Activated naive CD8-positive, alpha-beta T cell treated with anti-CD3 and anti-CD28 coated beads, Interleukin-2, amount 50 U/mL, for 24 hours (primary cell): Measurements from ENCODE around the gene ESYT2.
"Not testable (repeated sequence)": the region's sequence is repeated elsewhere in the genome, so short reads cannot be mapped to it uniquely, and the experiment has no call there.

Source experiments
- ATAC-seq: fragments of 150-1000 bp; cut with Tn5 transposase; one replicate; pipeline ENCODE4 v1.10.0; 2021
- DNase-seq: peaks from one replicate; pipeline ENCODE4 v3.0.0; 2021
- H3K27ac Mint-ChIP-seq: one replicate; pipeline ENCODE4 v1.8.0; 2021; ENCODE audit warnings: mild to moderate bottlenecking, mixed read lengths
- H3K27me3 Mint-ChIP-seq: one replicate; pipeline ENCODE4 v1.8.0; 2021; ENCODE audit warnings: mixed read lengths
- H3K36me3 Mint-ChIP-seq: one replicate; pipeline ENCODE4 v1.8.0; 2021; ENCODE audit warnings: low read depth, mixed read lengths
- H3K4me1 Mint-ChIP-seq: one replicate; pipeline ENCODE4 v1.8.0; 2021; ENCODE audit warnings: mixed read lengths
- H3K4me3 Mint-ChIP-seq: one replicate; pipeline ENCODE4 v1.8.0; 2021; ENCODE audit warnings: mild to moderate bottlenecking, moderate library complexity, mixed read lengths
- H3K9me3 Mint-ChIP-seq: one replicate; pipeline ENCODE4 v1.8.0; 2021; ENCODE audit warnings: mixed read lengths

The ESYT2 gene

DNA sequence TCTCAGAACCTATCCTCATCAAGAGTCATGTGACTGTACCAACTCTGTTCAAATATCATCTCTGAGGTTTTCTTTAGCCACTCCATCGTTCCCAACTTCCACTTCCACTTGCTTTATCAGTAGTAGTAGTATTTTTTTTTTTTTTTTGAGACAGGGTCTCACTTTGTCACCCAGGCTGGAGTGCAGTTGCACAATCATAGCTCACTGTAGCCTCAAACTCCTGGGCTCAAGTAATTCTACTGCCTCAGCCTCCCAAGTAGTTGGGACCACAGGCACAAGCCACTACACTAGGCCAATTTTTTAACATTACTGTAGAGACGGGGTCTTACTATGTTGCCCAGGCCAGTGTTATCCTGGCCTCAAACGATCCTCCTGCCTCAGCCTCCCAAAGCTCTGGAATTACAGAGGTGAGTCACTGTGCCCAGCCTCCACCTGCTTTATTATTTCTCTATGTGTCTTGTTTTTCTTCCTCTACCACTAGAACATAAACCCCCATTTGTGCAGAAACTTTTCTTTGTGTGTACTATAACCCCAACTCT lies 130.6 kb downstream of the ESYT2 start:
- ATAC-seq (no peak), DNase-seq (no peak)
- no peaks in the 10 kb centered on the region for H3K9me3 Mint-ChIP-seq
- H3K27ac Mint-ChIP-seq = no peak overlapping the region
- no peaks in the 10 kb centered on the region for H3K27me3 Mint-ChIP-seq
- no peak overlapping the region for H3K4me3 Mint-ChIP-seq
- H3K36me3 Mint-ChIP-seq = peaks cover 76% of the 10 kb centered on the region
- peaks cover 36% of the 10 kb centered on the region for H3K4me1 Mint-ChIP-seq

DNA sequence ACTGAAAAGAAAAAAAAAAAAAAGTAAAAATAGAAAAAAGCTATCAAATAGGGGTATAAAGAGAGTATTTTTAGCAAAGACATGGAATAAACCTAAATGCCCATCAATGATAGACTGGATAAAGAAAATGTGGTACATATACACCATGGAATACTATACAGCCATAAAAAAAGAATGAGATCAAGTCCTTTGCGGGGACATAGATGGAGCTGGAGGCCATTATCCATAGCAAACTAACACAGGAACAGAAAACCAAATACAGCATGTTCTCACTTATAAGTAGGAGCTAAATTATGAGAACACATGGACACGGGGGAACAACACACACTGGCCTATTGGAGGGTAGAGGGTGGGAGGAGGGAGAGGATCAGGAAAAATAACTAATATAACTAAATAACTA lies 131.7 kb downstream of the ESYT2 start:
- DNase-seq, H3K27me3 Mint-ChIP-seq, H3K9me3 Mint-ChIP-seq, H3K27ac Mint-ChIP-seq, ATAC-seq, H3K4me3 Mint-ChIP-seq: not testable (repeated sequence)
- H3K4me1 Mint-ChIP-seq = peaks cover 25% of the 10 kb centered on the region
- H3K36me3 Mint-ChIP-seq = peaks cover 71% of the 10 kb centered on the region

DNA sequence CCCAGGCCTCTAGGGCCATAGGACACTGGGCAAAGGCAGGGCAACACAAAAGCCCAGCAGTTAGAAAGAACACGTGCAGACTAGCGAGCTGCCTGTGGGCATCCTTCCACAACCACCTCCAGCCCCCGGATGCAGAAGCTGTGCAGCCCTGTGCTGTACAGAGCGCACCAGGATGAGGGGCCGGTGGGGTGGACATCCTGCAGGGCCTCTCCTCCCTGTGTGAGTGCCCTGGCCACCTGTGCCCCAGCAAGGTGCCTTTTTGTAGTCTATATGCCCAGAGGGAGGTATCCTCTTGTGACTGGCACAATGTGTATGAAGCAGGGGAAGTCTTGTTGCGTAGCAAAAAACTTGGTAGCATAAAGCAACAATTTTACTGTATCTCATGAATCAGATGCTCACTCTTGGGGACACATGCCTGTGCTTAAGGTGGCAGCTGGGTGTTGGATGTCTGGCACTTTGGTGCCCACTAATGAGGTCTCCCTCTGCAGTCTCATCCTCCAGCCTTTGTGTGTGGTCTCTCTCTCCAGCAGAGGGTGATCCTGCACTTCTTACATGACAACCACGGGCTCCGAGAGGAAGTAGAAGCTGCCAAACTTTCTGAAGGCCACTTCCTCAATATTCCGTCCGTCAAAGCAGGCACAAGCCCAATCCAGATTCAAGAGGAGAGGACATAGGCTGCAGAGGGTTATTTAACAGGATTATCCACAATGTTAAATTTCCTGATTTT lies 133.4 kb downstream of the ESYT2 start:
- Mint-ChIP-seq H3K27ac (peak overlapping the region; percentile 53), H3K4me3 (no peak overlapping the region), H3K4me1 (peaks cover 8% of the 10 kb centered on the region), H3K36me3 (peaks cover 62% of the 10 kb centered on the region), H3K9me3 (no peaks in the 10 kb centered on the region), H3K27me3 (no peaks in the 10 kb centered on the region)
- ATAC-seq (peak; percentile 66), DNase-seq (no peak)

DNA sequence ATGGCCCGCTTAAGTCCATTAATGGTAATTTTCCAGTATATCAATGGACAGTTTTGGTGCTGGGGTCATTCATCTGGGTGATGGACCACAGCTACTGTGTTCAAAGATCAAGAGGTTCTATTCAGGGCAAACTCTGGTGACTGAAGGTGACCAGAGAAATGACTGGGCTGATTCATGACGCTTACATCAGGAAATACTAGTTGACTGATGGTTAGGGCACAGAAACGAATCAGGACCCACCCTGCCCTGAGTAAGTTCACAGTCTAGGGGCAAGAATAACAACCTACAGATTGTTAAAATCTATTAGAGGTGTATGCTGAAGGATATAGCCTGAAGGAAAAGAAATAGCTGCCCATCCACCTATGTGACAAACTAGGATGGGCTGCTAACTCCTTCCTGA lies 134.3 kb downstream of the ESYT2 start:
- Mint-ChIP-seq H3K27me3 (no peaks in the 10 kb centered on the region), H3K4me3 (no peak overlapping the region), H3K4me1 (peaks cover 4% of the 10 kb centered on the region), H3K27ac (no peak overlapping the region), H3K9me3 (no peaks in the 10 kb centered on the region), H3K36me3 (peaks cover 57% of the 10 kb centered on the region)
- no peak for DNase-seq
- ATAC-seq = no peak

DNA sequence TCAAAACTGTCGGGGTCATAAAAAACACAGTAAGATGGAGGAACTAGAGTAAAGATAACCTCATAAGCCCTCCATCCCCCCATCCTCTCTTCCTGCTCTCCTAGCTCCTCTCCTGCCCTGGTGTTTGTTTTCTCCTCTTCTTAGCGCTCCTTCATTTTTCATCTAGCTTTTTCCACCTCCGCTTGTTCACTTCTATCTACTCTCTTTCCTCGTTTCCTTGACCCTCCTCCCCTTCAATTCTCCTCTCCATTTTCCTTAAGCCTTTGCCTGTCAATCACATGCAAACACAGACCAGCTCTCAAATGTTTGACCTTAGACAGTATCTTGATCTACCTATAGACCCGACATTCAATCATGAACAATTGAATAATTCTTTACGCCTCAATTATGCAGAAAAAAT lies 134.7 kb downstream of the ESYT2 start:
- Mint-ChIP-seq H3K36me3 (peaks cover 59% of the 10 kb centered on the region), H3K9me3 (no peaks in the 10 kb centered on the region), H3K4me3 (no peak overlapping the region), H3K27ac (no peak overlapping the region), H3K4me1 (peaks cover 4% of the 10 kb centered on the region), H3K27me3 (no peaks in the 10 kb centered on the region)
- no peak for ATAC-seq
- DNase-seq = no peak

DNA sequence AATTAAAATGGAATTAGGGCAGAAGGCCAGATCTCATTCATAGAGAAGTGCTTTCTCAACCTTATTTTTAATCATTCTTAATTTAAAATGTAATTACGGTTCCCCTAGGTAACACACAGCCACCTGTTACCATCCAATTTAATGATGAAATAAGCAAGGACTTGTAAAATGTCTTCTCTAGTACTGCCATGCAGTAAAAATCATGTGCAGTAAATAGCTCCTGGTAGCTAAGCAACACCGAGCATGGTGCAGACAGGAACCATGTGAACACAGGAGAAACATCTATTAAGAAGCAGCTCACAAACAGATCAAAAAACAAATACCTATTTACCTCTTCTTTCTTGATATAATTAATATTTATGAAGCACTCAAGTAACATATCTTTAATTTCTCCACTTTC lies 139.8 kb downstream of the ESYT2 start:
- no peaks in the 10 kb centered on the region for H3K9me3 Mint-ChIP-seq
- no peak for DNase-seq
- no peaks in the 10 kb centered on the region for H3K27me3 Mint-ChIP-seq
- H3K36me3 Mint-ChIP-seq = peaks cover 57% of the 10 kb centered on the region
- H3K4me1 Mint-ChIP-seq = no peaks in the 10 kb centered on the region
- H3K27ac Mint-ChIP-seq = no peak overlapping the region
- H3K4me3 Mint-ChIP-seq = no peak overlapping the region
- ATAC-seq = no peak

DNA sequence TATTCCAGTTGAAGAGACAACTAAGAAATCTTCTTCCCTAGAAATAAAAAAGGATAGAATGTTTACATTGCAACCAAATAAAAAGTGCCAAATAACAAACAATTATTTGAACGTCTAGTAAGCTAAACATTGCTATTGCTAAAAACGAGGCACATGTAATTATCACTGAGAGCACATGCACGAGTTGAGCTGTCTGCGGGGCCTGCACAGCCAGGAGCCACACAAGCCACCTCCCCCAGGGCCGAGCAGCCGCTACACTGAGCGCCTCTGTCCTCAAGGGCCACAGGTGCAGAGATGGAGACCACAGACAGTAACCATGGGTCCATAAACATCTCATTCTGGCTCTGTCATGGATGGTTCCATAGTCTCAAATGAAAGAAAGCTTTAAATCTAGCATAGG lies 141.9 kb downstream of the ESYT2 start:
- no peaks in the 10 kb centered on the region for H3K4me1 Mint-ChIP-seq
- DNase-seq (no peak), ATAC-seq (no peak)
- H3K27me3 Mint-ChIP-seq = no peaks in the 10 kb centered on the region
- H3K36me3 Mint-ChIP-seq = peaks cover 62% of the 10 kb centered on the region
- no peak overlapping the region for H3K27ac Mint-ChIP-seq
- H3K4me3 Mint-ChIP-seq = no peak overlapping the region
- no peaks in the 10 kb centered on the region for H3K9me3 Mint-ChIP-seq

DNA sequence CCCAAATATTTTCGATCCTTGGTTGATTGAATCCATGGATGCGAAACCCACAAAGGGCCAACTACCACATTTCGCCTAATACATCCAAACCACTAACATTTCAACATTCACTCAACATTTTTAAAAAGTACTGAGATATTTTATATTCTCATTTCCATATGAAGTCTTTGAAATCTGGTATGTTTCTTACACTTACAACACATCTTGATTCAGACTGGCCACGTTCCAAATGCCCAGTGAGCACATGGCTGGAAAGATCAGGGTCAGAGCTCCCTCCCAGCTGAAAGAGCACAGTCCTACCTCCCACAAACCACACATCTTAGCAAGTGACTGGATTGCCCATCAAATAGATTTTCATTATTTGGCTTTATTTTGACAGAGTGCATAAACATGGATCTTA lies 143.6 kb downstream of the ESYT2 start:
- peaks cover 63% of the 10 kb centered on the region for H3K36me3 Mint-ChIP-seq
- H3K27me3 Mint-ChIP-seq = no peaks in the 10 kb centered on the region
- peaks cover 5% of the 10 kb centered on the region for H3K4me1 Mint-ChIP-seq
- no peak overlapping the region for H3K27ac Mint-ChIP-seq
- no peak for ATAC-seq
- DNase-seq = no peak
- H3K4me3 Mint-ChIP-seq = no peak overlapping the region
- no peaks in the 10 kb centered on the region for H3K9me3 Mint-ChIP-seq

DNA sequence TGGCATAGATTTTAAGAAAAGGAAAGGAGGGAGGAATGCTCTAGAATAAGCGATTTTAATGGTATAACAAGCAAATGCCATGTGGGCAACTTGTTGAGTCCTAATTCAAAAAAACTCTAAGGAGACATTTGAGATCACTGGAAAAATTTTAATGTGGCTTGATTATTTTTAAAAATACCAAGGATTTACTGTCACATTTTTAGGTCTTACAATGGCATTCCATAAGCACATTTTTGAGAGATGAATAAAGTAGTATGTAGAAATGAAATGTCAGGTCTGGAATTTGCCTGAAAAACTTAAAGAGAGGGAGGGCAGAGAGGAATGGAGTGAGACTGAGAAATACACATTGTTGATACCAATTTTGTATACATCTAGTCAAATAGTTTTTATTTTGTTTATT lies 145.0 kb downstream of the ESYT2 start:
- H3K27me3 Mint-ChIP-seq = no peaks in the 10 kb centered on the region
- no peak for DNase-seq
- no peaks in the 10 kb centered on the region for H3K9me3 Mint-ChIP-seq
- no peak overlapping the region for H3K27ac Mint-ChIP-seq
- H3K4me3 Mint-ChIP-seq = no peak overlapping the region
- peaks cover 69% of the 10 kb centered on the region for H3K36me3 Mint-ChIP-seq
- ATAC-seq = no peak
- H3K4me1 Mint-ChIP-seq = peaks cover 7% of the 10 kb centered on the region

DNA sequence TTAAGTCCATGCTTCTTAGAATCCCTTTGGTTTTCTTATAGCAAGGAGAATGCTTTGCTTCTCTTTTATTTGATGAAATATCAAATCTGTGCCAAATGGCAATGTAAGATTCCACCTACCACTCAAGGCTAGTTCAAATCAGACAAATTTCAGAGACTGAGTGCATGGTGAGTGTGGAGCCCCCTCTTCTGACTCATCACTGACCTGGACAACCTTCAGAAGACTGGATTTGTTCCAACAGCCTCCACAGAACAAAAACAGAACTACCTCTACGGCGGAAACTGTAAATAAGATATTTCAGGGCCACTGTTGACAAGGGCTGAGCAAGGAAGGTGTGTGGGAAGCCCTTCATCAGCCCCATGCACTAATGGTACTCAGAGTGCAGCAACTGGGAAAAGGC lies 145.8 kb downstream of the ESYT2 start:
- no peaks in the 10 kb centered on the region for H3K9me3 Mint-ChIP-seq

DNA sequence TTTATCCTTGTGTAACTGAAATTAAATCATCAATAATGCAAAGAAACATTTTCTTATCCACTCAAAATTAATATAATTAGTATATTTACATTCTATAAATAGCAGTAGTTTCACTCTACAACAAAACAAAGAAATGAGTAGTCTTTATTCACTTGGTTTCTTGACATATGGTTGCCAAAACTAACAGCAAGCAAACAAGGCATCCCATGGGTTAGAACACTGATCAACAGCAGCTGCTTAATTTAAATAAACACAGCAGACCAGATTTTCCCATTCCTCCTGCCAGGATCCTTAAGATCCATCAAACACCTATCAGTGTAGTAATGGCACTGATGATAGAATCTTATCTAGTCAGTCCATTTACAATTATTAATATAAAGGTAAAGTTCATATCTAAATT lies 146.9 kb downstream of the ESYT2 start:
- Mint-ChIP-seq H3K36me3 (peaks cover 65% of the 10 kb centered on the region), H3K4me1 (peaks cover 7% of the 10 kb centered on the region), H3K9me3 (no peaks in the 10 kb centered on the region), H3K27me3 (no peaks in the 10 kb centered on the region), H3K4me3 (no peak overlapping the region), H3K27ac (no peak overlapping the region)
- ATAC-seq (no peak), DNase-seq (no peak)

More for the DNA sequence above, 145.8 kb downstream of the ESYT2 start:
- Mint-ChIP-seq H3K27ac (no peak overlapping the region), H3K36me3 (peaks cover 69% of the 10 kb centered on the region), H3K27me3 (no peaks in the 10 kb centered on the region), H3K4me3 (no peak overlapping the region), H3K4me1 (peaks cover 7% of the 10 kb centered on the region)
- DNase-seq (no peak), ATAC-seq (no peak)
